ENCODE data around the gene KIF1A.

DNA sequence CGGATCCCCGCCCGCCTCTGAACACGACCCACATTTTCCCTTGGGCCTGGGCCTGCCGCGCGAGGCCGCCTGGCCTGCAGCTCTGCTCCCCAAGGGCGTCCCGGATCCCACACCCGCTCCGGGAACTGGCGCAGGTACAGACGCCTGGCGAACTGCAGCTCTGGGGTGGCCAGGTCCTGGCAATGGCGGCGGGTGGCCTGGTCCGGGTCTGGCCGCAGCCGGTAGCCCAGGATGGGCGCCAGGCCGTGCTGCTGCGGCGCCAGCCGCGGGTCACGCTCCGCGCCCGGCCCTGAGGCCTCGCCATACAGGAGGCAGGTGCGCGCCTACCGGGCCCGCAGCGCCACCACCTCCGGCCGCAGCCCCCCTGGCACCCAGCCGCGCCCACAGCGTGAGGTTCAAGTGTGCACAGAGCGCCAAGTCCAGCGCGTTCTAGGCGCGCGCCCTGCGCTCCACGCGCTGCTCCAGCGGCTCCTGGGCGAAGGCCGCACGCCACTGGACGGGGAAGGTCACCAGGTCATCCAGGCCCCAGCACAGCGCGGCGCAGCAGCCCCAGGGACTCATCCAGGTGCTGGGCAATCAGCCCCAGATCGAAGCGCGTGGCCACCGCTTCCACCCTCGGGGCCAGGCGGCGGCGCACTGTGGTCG, 118.8 kb downstream of the KIF1A start:
- TF ChIP-seq CTCF (IDR thresholded peaks at IDR 0.05; ENCODE audit: low read length): no peak
- no peak for TF ChIP-seq EZH2 (IDR thresholded peaks at IDR 0.05; ENCODE audit: borderline replicate concordance, low read length)

Measured in OCI-LY1 (cell line).